Measurements from ENCODE around the gene CC2D2A. TPM values are rescaled to one million over a fixed set of nuclear protein-coding genes. Genes with fewer than 3 reads are reported as not detected.

Gene CC2D2A
- total and polyA plus RNA-seq, 10 of the 15 experiments (the other 5 are each of a cell fraction or from before 2014, with no cell fraction given), result 0.04 to 1.1 (median 0.26) TPM

- TF ChIP-seq ZBTB40 (IDR thresholded peaks at IDR 0.05; ENCODE audit: borderline replicate concordance) (no peak), SP1 (IDR thresholded peaks at IDR 0.05; ENCODE audit: low read depth, low read length) (no peak), SREBF1 (IDR thresholded peaks at IDR 0.05; ENCODE audit: low read length) (no peak), RFX5 (IDR thresholded peaks at IDR 0.05; ENCODE audit: low read depth, low read length) (no peak), NBN (IDR thresholded peaks at IDR 0.05) (no peak), RELA (IDR thresholded peaks at IDR 0.05; ENCODE audit: borderline replicate concordance, partially characterized antibody) (no peak), ZNF592 (IDR thresholded peaks at IDR 0.05) (no peak), SREBF2 (IDR thresholded peaks at IDR 0.05; ENCODE audit: low read length) (no peak), YBX1 (IDR thresholded peaks at IDR 0.05) (no peak), ZNF217 (IDR thresholded peaks at IDR 0.05) (no peak), NFYA (IDR thresholded peaks at IDR 0.05; ENCODE audit: borderline replicate concordance, low read depth, low read length) (no peak), IRF3 (IDR thresholded peaks at IDR 0.05) (no peak)
Observed at GRCh38 chr4:15552557-15553362, 83.1 kb downstream of the CC2D2A start (continued).

Data from GM12878 (cell line).